GM12878 (cell line): Measurements from ENCODE around the gene DCUN1D5. TPM values are rescaled to one million over a fixed set of nuclear protein-coding genes. Genes with fewer than 3 reads are reported as not detected.

Source experiments
- ATAC-seq: fragments of 200-7000 bp; cut with Tn5 transposase; 3 replicates; pipeline ENCODE4 v1.9.1; 2020; ENCODE audit warnings: mild to moderate bottlenecking, moderate library complexity
- BruUV-seq: library from RNA; stranded (reverse); fragments of 400-500 nt; replicated peaks from 2 replicates; lab custom pipeline; 2021; lab: Mats Ljungman, UMichigan
- CTCF ChIA-PET: fragments of 300-600 bp; sonication (Branson Sonifier 250); formaldehyde crosslinking; extraction: SDS; loops from one replicate; lab custom pipeline; 2021; ENCODE audit warnings: inconsistent platforms; lab: Yijun Ruan, JAX
- POLR2A ChIA-PET: fragments of 350-600 bp; formaldehyde crosslinking; extraction: SDS; loops from one replicate; lab custom pipeline; 2021; ENCODE audit warnings: inconsistent platforms; lab: Charles Lee
- RAD21 ChIA-PET: fragments of 300-600 bp; sonication (Branson Sonifier 250); formaldehyde crosslinking; loops from one replicate; lab custom pipeline; 2023; ENCODE audit warnings: antibody characterized with exemption; ENCODE audit not compliant: unreplicated experiment; lab: Charles Lee
- SMC1A ChIA-PET: fragments of 300-600 bp; sonication (Branson Sonifier 250); formaldehyde crosslinking; loops from one replicate; lab custom pipeline; 2023; ENCODE audit not compliant: unreplicated experiment, uncharacterized antibody; lab: Charles Lee
- DNase-seq: peaks from one replicate; pipeline ENCODE4 v3.0.0-alpha.2; 2011; ENCODE audit warnings: low read depth, low spot score
- FAIRE-seq: peaks from 3 replicates; lab custom pipeline; 2011; peaks lifted over from hg19 to GRCh38; lab: Jason Lieb, UNC
- H2AFZ ChIP-seq: 2 replicates; pipeline ENCODE4 v1.6.0; 2011; ENCODE audit warnings: low read depth, low read length, control low read depth; ENCODE audit not compliant: control insufficient read depth
- H3K27ac ChIP-seq: 2 replicates; pipeline ENCODE4 v1.5.1; 2011; ENCODE audit warnings: control low read depth; ENCODE audit not compliant: control insufficient read depth, insufficient read depth
- H3K27me3 ChIP-seq, 2 experiments: replicated peaks in 1 of 2; 2 replicates each; pipeline versions ENCODE4 v1.6.0 to v1.6.1; 2011; ENCODE audit warnings: low read length in 1 of 2; ENCODE audit not compliant: control insufficient read depth in 2 of 2, insufficient read depth in 2 of 2
- H3K36me3 ChIP-seq, 2 experiments: 2 replicates each; pipeline ENCODE4 v1.5.1; 2011; ENCODE audit warnings: low read length in 1 of 2; ENCODE audit not compliant: control insufficient read depth in 2 of 2, insufficient read depth in 2 of 2
- H3K4me1 ChIP-seq: 2 replicates; pipeline ENCODE4 v1.6.1; 2011; ENCODE audit warnings: mild to moderate bottlenecking, low read length, moderate library complexity, mixed read lengths; ENCODE audit not compliant: control insufficient read depth, insufficient read depth
- H3K4me2 ChIP-seq: 2 replicates; pipeline ENCODE4 v1.6.0; 2011; ENCODE audit warnings: control low read depth; ENCODE audit not compliant: control insufficient read depth, insufficient read depth
- H3K4me3 ChIP-seq: fragments of 200-600 bp; sonication (generic); 2 replicates; pipeline ENCODE4 v1.5.1; 2016
- H3K79me2 ChIP-seq: 2 replicates; pipeline ENCODE4 v1.6.0; 2011; ENCODE audit warnings: low read length; ENCODE audit not compliant: control insufficient read depth, insufficient read depth
- H3K9ac ChIP-seq: 2 replicates; pipeline ENCODE4 v1.8.0; 2011; ENCODE audit warnings: low read length, control low read depth, mixed read lengths; ENCODE audit not compliant: control insufficient read depth, insufficient read depth
- H3K9me3 ChIP-seq: replicated peaks from 3 replicates; pipeline ENCODE4 v1.5.1; 2011; ENCODE audit warnings: mild to moderate bottlenecking, low read length; ENCODE audit not compliant: control insufficient read depth, insufficient read depth
- H4K20me1 ChIP-seq: 2 replicates; pipeline ENCODE4 v1.6.0; 2011; ENCODE audit not compliant: control insufficient read depth, insufficient read depth
- CREB1 ChIP-seq: IDR thresholded peaks from 2 replicates; pipeline ENCODE4 v1.6.1; 2012; ENCODE audit warnings: low read depth, mild to moderate bottlenecking, inconsistent platforms
- EED ChIP-seq: sonication (generic); IDR thresholded peaks from 2 replicates; pipeline ENCODE4 v1.6.1; 2016; ENCODE audit warnings: antibody characterized with exemption, low read depth
- EGR1 ChIP-seq, 2 experiments: IDR thresholded peaks; 1 replicate in 1 of 2; 2 replicates in 1 of 2; pipeline ENCODE4 v1.6.1; 2011 to 2012; ENCODE audit warnings: low read depth in 2 of 2, low read length in 2 of 2, borderline replicate concordance in 1 of 2, mild to moderate bottlenecking in 1 of 2, moderate library complexity in 1 of 2
- FOXK2 ChIP-seq: fragments of 450-650 bp; IDR thresholded peaks from 2 replicates; pipeline ENCODE4 v1.6.1; 2017; ENCODE audit warnings: mild to moderate bottlenecking, moderate library complexity
- GATAD2B ChIP-seq: fragments of 450-650 bp; conservative IDR thresholded peaks from 2 replicates; pipeline ENCODE4 v1.6.1; 2017; ENCODE audit warnings: low read depth, mild to moderate bottlenecking, moderate library complexity
- HDGF ChIP-seq: fragments of 450-650 bp; IDR thresholded peaks from 2 replicates; pipeline ENCODE4 v1.6.1; 2016; ENCODE audit warnings: antibody characterized with exemption
- JUND ChIP-seq: IDR thresholded peaks from 2 replicates; pipeline ENCODE4 v1.6.1; 2012; ENCODE audit warnings: low read depth, mild to moderate bottlenecking, low read length, improper control_type of control experiment, moderate library complexity
- KDM1A ChIP-seq: fragments of 200-600 bp; sonication (generic); IDR thresholded peaks from 2 replicates; pipeline ENCODE4 v1.6.1; 2016; ENCODE audit warnings: borderline replicate concordance
- MEF2B ChIP-seq: fragments of 450-650 bp; IDR thresholded peaks from 2 replicates; pipeline ENCODE4 v1.6.1; 2018; ENCODE audit warnings: mild to moderate bottlenecking, moderate library complexity; ENCODE audit not compliant: partially characterized antibody, poor library complexity, severe bottlenecking
- MTA2 ChIP-seq: fragments of 450-650 bp; IDR thresholded peaks from 2 replicates; pipeline ENCODE4 v1.6.1; 2016; ENCODE audit warnings: low read depth, mild to moderate bottlenecking, moderate library complexity
- MXI1 ChIP-seq: fragments of 150-350 bp; IDR thresholded peaks from 2 replicates; pipeline ENCODE4 v1.6.1; 2011; ENCODE audit warnings: low read depth, mild to moderate bottlenecking, inconsistent platforms, low read length, improper control_type of control experiment
- PML ChIP-seq: IDR thresholded peaks from 2 replicates; pipeline ENCODE4 v1.6.1; 2012; ENCODE audit warnings: low read length, inconsistent platforms
- WRNIP1 ChIP-seq: IDR thresholded peaks from 2 replicates; pipeline ENCODE4 v1.6.1; 2011; ENCODE audit warnings: low read depth, low read length, improper control_type of control experiment, borderline replicate concordance
- ZNF207 ChIP-seq: fragments of 450-650 bp; IDR thresholded peaks from 2 replicates; pipeline ENCODE4 v1.6.1; 2014; ENCODE audit warnings: antibody characterized with exemption, mild to moderate bottlenecking, borderline replicate concordance
- WGBS: methylation state at CpG from one replicate; pipeline ENCODE4 v1.1.6; 2016; ENCODE audit warnings: low lambda C conversion rate; ENCODE audit not compliant: insufficient replicate concordance, insufficient coverage; ENCODE audit errors: missing lambda C conversion rate; 5-methylcytosine and 5-hydroxymethylcytosine counted together
- in situ Hi-C: fragments of 300-500 bp; cut with MboI; formaldehyde crosslinking; loops from 9 replicates; pipeline ENCODE4 v1.14.3; 2018; ENCODE audit warnings: mixed read lengths
- intact Hi-C: fragments of 100-400 bp; cut with micrococcal nuclease; formaldehyde crosslinking; loops from one replicate; pipeline ENCODE4 v1.14.2; 2022; ENCODE audit not compliant: unreplicated experiment
- polyA plus RNA-seq, 11 experiments: library from polyadenylated mRNA; depleted of rRNA in 4 of 11; unstranded in 6 of 11; stranded (reverse) in 5 of 11; fragments of >200 nt; fragmentation: Nextera tagmentation in 4 of 11; fragmentation: Illumina TruSeq in 1 of 11; extraction: Ambion mirVana in 4 of 11; extraction: Trizol in 1 of 11; gene quantifications; 1 replicate in 1 of 11; 2 replicates in 10 of 11; pipeline versions ENCODE4 v1.2.1 to v1.2.3, GENCODE V29; 2011 to 2016; ENCODE audit warnings: inconsistent platforms in 2 of 11, missing spikeins in 2 of 11, low read depth in 1 of 11
- total RNA-seq, 4 experiments: library from RNA; depleted of rRNA in 3 of 4; stranded (reverse); fragments of >200 nt in 3 of 4; fragmentation: Illumina TruSeq in 1 of 4; extraction: Trizol in 1 of 4; gene quantifications; 2 replicates each; pipeline versions ENCODE4 v1.2.1 to v1.2.3, GENCODE V29; 2013 to 2021

The DCUN1D5 gene
- total and polyA plus RNA-seq, 10 of the 15 experiments (the other 5 are each of a cell fraction or from before 2014, with no cell fraction given), result 20.4 to 87.0 (median 60.6) TPM

GRCh38 chr11:103070142-103070541, 21.8 kb downstream of the DCUN1D5 start:
- Histone ChIP-seq H3K9ac (no peak overlapping the region), H3K27ac (no peak overlapping the region)
- no peak for TF ChIP-seq CREB1
- TF ChIP-seq JUND, result no peak
- no peak for TF ChIP-seq KDM1A
- TF ChIP-seq MXI1, result no peak
- TF ChIP-seq GATAD2B, result no peak
- TF ChIP-seq, all 136 proteins: peak for 0
- ATAC-seq (peak; percentile 65), DNase-seq (no peak), FAIRE-seq (no peak)
- H3K4me1 ChIP-seq, result peaks cover 9% of the 10 kb centered on the region; the same call in 1 of the 2 replicates
- H3K36me3 ChIP-seq, result peaks cover 0 to 5% of the 10 kb centered on the region in 2 experiments; a peak in 1 of 4 replicates
- SMC1A ChIA-PET, result interaction anchor here (1.4 to 1.6 kb wide), 4 partner anchors 8 to 155 kb away, joined by 3 to 6 read pairs (median 5); no protein-coding TSS in a partner anchor
- no peaks in the 10 kb centered on the region; the same call in 2 of the 3 replicates for H3K9me3 ChIP-seq
- H3K79me2 ChIP-seq, result peaks cover 15% of the 10 kb centered on the region
- CTCF ChIA-PET, result interaction anchor here (0.7 to 1.1 kb wide), 3 partner anchors 12 to 34 kb away, joined by 3 read pairs; no protein-coding TSS in a partner anchor
- in situ Hi-C loops, result no loop called here
- POLR2A ChIA-PET, result interaction anchor here (0.7 to 1.6 kb wide), 4 partner anchors 17 to 133 kb away, joined by 3 to 6 read pairs (median 6); partner anchors contain the start of gene DCUN1D5
- H3K4me3 ChIP-seq, result no peak overlapping the region
- H2AFZ ChIP-seq, result no peak overlapping the region
- RAD21 ChIA-PET, result interaction anchor here (0.8 kb wide), 1 partner anchor 155 kb away, joined by 3 read pairs; no protein-coding TSS in a partner anchor
- no peak overlapping the region; the same call in 1 of the 2 replicates for H3K4me2 ChIP-seq
- H3K27me3 ChIP-seq, result no peaks in the 10 kb centered on the region
- H4K20me1 ChIP-seq, result no peaks in the 10 kb centered on the region
- intact Hi-C loops, result no loop called here
- BruUV-seq, result no TSS peak

GRCh38 chr11:103069367-103069766, 22.6 kb downstream of the DCUN1D5 start:
- RAD21 ChIA-PET, result interaction anchor here (0.8 kb wide), 1 partner anchor 154 kb away, joined by 3 read pairs; no protein-coding TSS in a partner anchor
- FAIRE-seq, result no peak

More at GRCh38 chr11:103069367-103069766, 22.6 kb downstream of the DCUN1D5 start:
- H3K79me2 ChIP-seq, result peaks cover 15% of the 10 kb centered on the region
- no peak overlapping the region for H3K27ac ChIP-seq
- in situ Hi-C loops, result no loop called here
- peaks cover 0 to 5% of the 10 kb centered on the region in 2 experiments; a peak in 1 of 4 replicates for H3K36me3 ChIP-seq
- H3K9me3 ChIP-seq, result no peaks in the 10 kb centered on the region; the same call in 2 of the 3 replicates
- H3K4me3 ChIP-seq, result no peak overlapping the region
- H3K4me1 ChIP-seq, result peaks cover 9% of the 10 kb centered on the region; the same call in 1 of the 2 replicates
- no peaks in the 10 kb centered on the region for H4K20me1 ChIP-seq
- H2AFZ ChIP-seq, result no peak overlapping the region
- DNase-seq (no peak), ATAC-seq (peak; percentile 50)
- SMC1A ChIA-PET, result interaction anchor here (0.6 to 1.6 kb wide), 3 partner anchors 23 to 155 kb away, joined by 3 to 6 read pairs (median 6); no protein-coding TSS in a partner anchor
- CTCF ChIA-PET, result no interaction called here
- whole genome bisulfite sequencing, result 97% methylated on average over 2 of the region's 2 CpGs
- intact Hi-C loops, result no loop called here
- no TSS peak for BruUV-seq
- no peaks in the 10 kb centered on the region for H3K27me3 ChIP-seq
- POLR2A ChIA-PET, result interaction anchor here (0.7 to 0.8 kb wide), 2 partner anchors 22 to 132 kb away, joined by 3 to 5 read pairs; no protein-coding TSS in a partner anchor
- H3K4me2 ChIP-seq, result no peak overlapping the region
- H3K9ac ChIP-seq, result no peak overlapping the region
- TF ChIP-seq EED (no peak), HDGF (no peak), CREB1 (no peak), PML (no peak), MTA2 (no peak), WRNIP1 (no peak), ZNF207 (no peak), EGR1 (IDR thresholded peaks at IDR 0.05; ENCODE audit: borderline replicate concordance in 1 of 2, low read depth in 2 of 2, low read length in 2 of 2) (no peak), MEF2B (no peak), FOXK2 (no peak)
